H9 (cell line): ENCODE measurements around the gene IL18R1. TPM values are rescaled to one million over a fixed set of nuclear protein-coding genes. Genes with fewer than 3 reads are reported as not detected.

ENCODE experiments used
- DNase-seq: peaks from one replicate; pipeline ENCODE4 v3.0.0-alpha.2; 2017
- H2AFZ ChIP-seq: one replicate; pipeline ENCODE4 v1.6.1; 2013; ENCODE audit warnings: mild to moderate bottlenecking, low read length, control low read depth, moderate library complexity
- H2AK5ac ChIP-seq: 2 replicates; pipeline ENCODE4 v1.6.1; 2013; ENCODE audit warnings: low read length, control low read depth, mixed read lengths; ENCODE audit not compliant: insufficient read length
- H2BK120ac ChIP-seq: one replicate; pipeline ENCODE4 v1.6.1; 2013; ENCODE audit warnings: low read depth, mild to moderate bottlenecking, low read length, control low read depth, inconsistent platforms; ENCODE audit not compliant: poor library complexity, severe bottlenecking
- H2BK12ac ChIP-seq: 2 replicates; pipeline ENCODE4 v1.6.1; 2013; ENCODE audit warnings: low read length, control low read depth, mixed read lengths, low read depth; ENCODE audit not compliant: insufficient read length
- H2BK15ac ChIP-seq: 2 replicates; pipeline ENCODE4 v1.6.1; 2013; ENCODE audit warnings: low read depth, low read length, control low read depth
- H2BK20ac ChIP-seq: one replicate; pipeline ENCODE4 v1.6.1; 2013; ENCODE audit warnings: low read depth, mild to moderate bottlenecking, low read length, control low read depth, inconsistent platforms; ENCODE audit not compliant: poor library complexity, severe bottlenecking
- H2BK5ac ChIP-seq: 2 replicates; pipeline ENCODE4 v1.6.1; 2013; ENCODE audit warnings: low read length, control low read depth, mixed read lengths; ENCODE audit not compliant: insufficient read length
- H3K14ac ChIP-seq: 2 replicates; pipeline ENCODE4 v1.6.1; 2013; ENCODE audit warnings: low read length, control low read depth; ENCODE audit not compliant: insufficient read depth
- H3K18ac ChIP-seq: 2 replicates; pipeline ENCODE4 v1.6.1; 2013; ENCODE audit warnings: low read depth, mild to moderate bottlenecking, mixed read lengths, low read length, control low read depth; ENCODE audit not compliant: insufficient read length
- H3K23ac ChIP-seq: 2 replicates; pipeline ENCODE4 v1.6.1; 2013; ENCODE audit warnings: low read length, control low read depth, mixed read lengths, low read depth; ENCODE audit not compliant: insufficient read length
- H3K23me2 ChIP-seq: 2 replicates; pipeline ENCODE4 v1.6.1; 2013; ENCODE audit warnings: low read depth, mild to moderate bottlenecking, mixed read lengths, low read length, control low read depth; ENCODE audit not compliant: insufficient read length, poor library complexity, severe bottlenecking
- H3K27ac ChIP-seq: 2 replicates; pipeline ENCODE4 v1.5.1; 2013; ENCODE audit warnings: low read length, control low read depth, mixed read lengths, low read depth; ENCODE audit not compliant: insufficient read length
- H3K27me3 ChIP-seq: 2 replicates; pipeline ENCODE4 v1.6.1; 2013; ENCODE audit warnings: low read length, control low read depth, inconsistent platforms; ENCODE audit not compliant: insufficient read depth
- H3K4ac ChIP-seq: 2 replicates; pipeline ENCODE4 v1.6.1; 2013; ENCODE audit warnings: low read depth, mild to moderate bottlenecking, control low read depth, inconsistent platforms, low read length, moderate library complexity
- H3K4me1 ChIP-seq: 2 replicates; pipeline ENCODE4 v1.6.1; 2013; ENCODE audit warnings: low read length, control low read depth, inconsistent platforms; ENCODE audit not compliant: insufficient read depth
- H3K4me2 ChIP-seq: 2 replicates; pipeline ENCODE4 v1.6.1; 2013; ENCODE audit warnings: low read length, control low read depth, mixed read lengths; ENCODE audit not compliant: insufficient read length, insufficient read depth
- H3K56ac ChIP-seq: 2 replicates; pipeline ENCODE4 v1.6.1; 2013; ENCODE audit warnings: low read depth, mild to moderate bottlenecking, mixed read lengths, low read length, control low read depth; ENCODE audit not compliant: insufficient read length
- H3K79me1 ChIP-seq: 2 replicates; pipeline ENCODE4 v1.6.1; 2013; ENCODE audit warnings: low read depth, mild to moderate bottlenecking, moderate library complexity, low read length, control low read depth, inconsistent platforms; ENCODE audit not compliant: insufficient read depth, poor library complexity, severe bottlenecking
- H3K79me2 ChIP-seq: 2 replicates; pipeline ENCODE4 v1.6.1; 2013; ENCODE audit warnings: low read length, control low read depth, inconsistent platforms; ENCODE audit not compliant: insufficient read depth
- H3K9ac ChIP-seq: 2 replicates; pipeline ENCODE4 v1.6.1; 2013; ENCODE audit warnings: low read length, control low read depth, mixed read lengths; ENCODE audit not compliant: insufficient read length; ENCODE audit errors: extremely low read depth
- H3K9me3 ChIP-seq: one replicate; pipeline ENCODE4 v1.6.1; 2013; ENCODE audit warnings: low read depth, low read length, inconsistent platforms; ENCODE audit not compliant: control insufficient read depth
- H3T11ph ChIP-seq: one replicate; pipeline ENCODE4 v1.6.1; 2013; ENCODE audit warnings: mild to moderate bottlenecking, low read length, control low read depth, inconsistent platforms
- H4K20me1 ChIP-seq: one replicate; pipeline ENCODE4 v1.6.1; 2013; ENCODE audit not compliant: control insufficient read depth, insufficient read length, insufficient read depth
- H4K5ac ChIP-seq: 2 replicates; pipeline ENCODE4 v1.6.1; 2013; ENCODE audit warnings: low read depth, mild to moderate bottlenecking, mixed read lengths, low read length, control low read depth; ENCODE audit not compliant: insufficient read length
- H4K8ac ChIP-seq: replicated peaks from 2 replicates; pipeline ENCODE4 v1.6.1; 2013; ENCODE audit warnings: low read length, control low read depth, mixed read lengths, low read depth; ENCODE audit not compliant: insufficient read length
- H4K91ac ChIP-seq: 2 replicates; pipeline ENCODE4 v1.6.1; 2013; ENCODE audit warnings: low read depth, mild to moderate bottlenecking, moderate library complexity, mixed read lengths, low read length, control low read depth; ENCODE audit not compliant: insufficient read length
- H3K27ac Mint-ChIP-seq, 3 experiments: 2 replicates in 2 of 3; 3 replicates in 1 of 3; pipeline ENCODE4 v1.8.0; 2020 to 2021; ENCODE audit warnings: mixed read lengths in 3 of 3, mild to moderate bottlenecking in 1 of 3, moderate library complexity in 1 of 3
- H3K27me3 Mint-ChIP-seq: 2 replicates; pipeline ENCODE4 v1.8.0; 2021; ENCODE audit warnings: low read depth, mild to moderate bottlenecking, moderate library complexity, mixed read lengths
- H3K36me3 Mint-ChIP-seq, 3 experiments: 2 replicates in 2 of 3; 3 replicates in 1 of 3; pipeline ENCODE4 v1.8.0; 2020 to 2021; ENCODE audit warnings: low read depth in 3 of 3, mixed read lengths in 3 of 3; ENCODE audit not compliant: insufficient read depth in 1 of 3
- H3K4me1 Mint-ChIP-seq, 2 experiments: 2 replicates each; pipeline ENCODE4 v1.8.0; 2020; ENCODE audit warnings: mixed read lengths in 2 of 2
- H3K4me3 Mint-ChIP-seq, 2 experiments: 2 replicates in 1 of 2; 3 replicates in 1 of 2; pipeline ENCODE4 v1.8.0; 2020 to 2021; ENCODE audit warnings: mild to moderate bottlenecking in 2 of 2, mixed read lengths in 2 of 2, moderate library complexity in 1 of 2
- H3K9me3 Mint-ChIP-seq, 2 experiments: 2 replicates in 1 of 2; 3 replicates in 1 of 2; pipeline ENCODE4 v1.8.0; 2020; ENCODE audit warnings: mild to moderate bottlenecking in 2 of 2, mixed read lengths in 2 of 2, moderate library complexity in 1 of 2
- WGBS: extraction: QIAGEN DNeasy Blood & Tissue Kit; methylation state at CpG from one replicate; pipeline ENCODE4 v1.1.7; 2013; ENCODE audit warnings: missing lambda C conversion rate, low lambda C conversion rate, mixed read lengths; ENCODE audit not compliant: insufficient read length; ENCODE audit errors: extremely low coverage; 5-methylcytosine and 5-hydroxymethylcytosine counted together
- total RNA-seq: library from RNA; stranded (reverse); gene quantifications from 2 replicates; pipeline ENCODE4 v1.2.1, GENCODE V29; 2021
- TF ChIP-seq, protein P1 (sequence below): fragments of 200-600 bp; sonication (generic); conservative IDR thresholded peaks from 3 replicates; pipeline ENCODE4 v1.8.0; 2021; ENCODE audit warnings: antibody characterized with exemption, mild to moderate bottlenecking

The IL18R1 gene
- total RNA-seq, 1 experiment from 2014 or later: not detected

DNA sequence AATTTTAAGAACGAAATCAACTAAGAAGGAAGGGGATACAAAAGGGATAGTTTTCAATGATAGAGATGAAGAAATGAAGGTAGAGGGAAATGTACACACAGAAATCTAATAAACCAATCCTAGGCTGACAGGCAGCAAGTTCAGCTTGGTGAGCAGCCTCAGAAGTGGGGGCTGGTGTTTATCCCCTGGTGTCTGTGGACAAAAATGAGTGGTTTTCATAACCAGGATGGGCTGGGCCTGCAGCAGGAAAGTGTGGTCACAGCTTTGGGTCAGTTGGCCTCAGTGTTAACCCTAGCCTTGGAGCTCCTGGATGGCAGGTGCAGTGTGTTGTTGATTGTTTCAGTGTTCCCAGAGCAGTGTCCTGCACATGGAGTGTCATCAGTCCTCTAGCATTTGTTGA is 14.3 kb downstream of the IL18R1 start:
- H3K4ac ChIP-seq: no peak overlapping the region

More for the DNA sequence above, 14.3 kb downstream of the IL18R1 start:
- H3K23me2 ChIP-seq: no peaks in the 10 kb centered on the region
- H4K8ac ChIP-seq: no peak overlapping the region
- H3K18ac ChIP-seq: no peak overlapping the region
- no peak overlapping the region for H4K5ac ChIP-seq
- H2BK20ac ChIP-seq: no peak overlapping the region
- no peaks in the 10 kb centered on the region for H3K79me2 ChIP-seq
- H2AFZ ChIP-seq: no peak overlapping the region
- peaks cover 23% of the 10 kb centered on the region for H3K9me3 ChIP-seq
- no peak overlapping the region for H3T11ph ChIP-seq
- H3K14ac ChIP-seq: no peak overlapping the region
- peaks cover 5 to 23% (median 21%) of the 10 kb centered on the region in 3 experiments for H3K36me3 Mint-ChIP-seq
- no peaks in the 10 kb centered on the region for H3K79me1 ChIP-seq
- H4K91ac ChIP-seq: no peak overlapping the region
- no peak overlapping the region for H3K27ac ChIP-seq
- H3K27ac Mint-ChIP-seq: no peak overlapping the region
- H3K27me3 ChIP-seq: no peaks in the 10 kb centered on the region
- H3K9me3 Mint-ChIP-seq: peaks cover 41 to 46% of the 10 kb centered on the region in 2 experiments
- no peak overlapping the region for H3K4me3 Mint-ChIP-seq
- no peaks in the 10 kb centered on the region for H3K4me1 Mint-ChIP-seq
- TF ChIP-seq, protein P1, sequence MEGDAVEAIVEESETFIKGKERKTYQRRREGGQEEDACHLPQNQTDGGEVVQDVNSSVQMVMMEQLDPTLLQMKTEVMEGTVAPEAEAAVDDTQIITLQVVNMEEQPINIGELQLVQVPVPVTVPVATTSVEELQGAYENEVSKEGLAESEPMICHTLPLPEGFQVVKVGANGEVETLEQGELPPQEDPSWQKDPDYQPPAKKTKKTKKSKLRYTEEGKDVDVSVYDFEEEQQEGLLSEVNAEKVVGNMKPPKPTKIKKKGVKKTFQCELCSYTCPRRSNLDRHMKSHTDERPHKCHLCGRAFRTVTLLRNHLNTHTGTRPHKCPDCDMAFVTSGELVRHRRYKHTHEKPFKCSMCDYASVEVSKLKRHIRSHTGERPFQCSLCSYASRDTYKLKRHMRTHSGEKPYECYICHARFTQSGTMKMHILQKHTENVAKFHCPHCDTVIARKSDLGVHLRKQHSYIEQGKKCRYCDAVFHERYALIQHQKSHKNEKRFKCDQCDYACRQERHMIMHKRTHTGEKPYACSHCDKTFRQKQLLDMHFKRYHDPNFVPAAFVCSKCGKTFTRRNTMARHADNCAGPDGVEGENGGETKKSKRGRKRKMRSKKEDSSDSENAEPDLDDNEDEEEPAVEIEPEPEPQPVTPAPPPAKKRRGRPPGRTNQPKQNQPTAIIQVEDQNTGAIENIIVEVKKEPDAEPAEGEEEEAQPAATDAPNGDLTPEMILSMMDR: no peak
- H3K4me1 ChIP-seq: no peaks in the 10 kb centered on the region
- H4K20me1 ChIP-seq: no peaks in the 10 kb centered on the region
- no peak overlapping the region for H2AK5ac ChIP-seq
- H3K9ac ChIP-seq: no peak overlapping the region
- H2BK12ac ChIP-seq: no peak overlapping the region
- H2BK15ac ChIP-seq: no peak overlapping the region
- H2BK120ac ChIP-seq: no peak overlapping the region
- H3K23ac ChIP-seq: no peak overlapping the region
- H2BK5ac ChIP-seq: no peak overlapping the region
- peaks cover 4% of the 10 kb centered on the region for H3K27me3 Mint-ChIP-seq
- DNase-seq: no peak
- WGBS: no CpG with 5 or more reads among the region's 1 CpG
- no peak overlapping the region for H3K56ac ChIP-seq
- no peak overlapping the region for H3K4me2 ChIP-seq
